ENCODE results near the gene MYO15A. TPM values are rescaled to one million over a fixed set of nuclear protein-coding genes. Genes with fewer than 3 reads are reported as not detected.

The MYO15A gene
- total RNA-seq, 1 experiment from 2014 or later: 3.5 TPM

DNA sequence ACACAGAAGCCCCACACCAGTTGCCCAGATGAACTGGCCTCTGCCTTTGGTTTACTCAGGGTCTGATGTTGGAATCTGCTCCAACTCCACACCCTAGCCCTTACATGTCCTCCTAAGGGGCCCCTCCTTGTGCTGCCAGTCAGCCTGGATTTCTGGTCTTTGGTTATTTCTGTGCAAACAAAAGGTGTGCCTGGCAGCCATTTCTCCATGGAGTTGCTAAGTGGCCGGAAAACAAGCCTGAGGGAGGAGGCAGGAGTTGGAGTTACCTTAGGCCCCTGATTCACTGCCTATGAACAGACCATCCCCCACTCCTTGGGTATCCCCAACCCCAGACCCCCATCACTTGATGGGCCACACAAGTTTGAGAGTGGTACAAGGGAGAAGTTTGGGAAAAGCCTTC is 70.6 kb downstream of the MYO15A start:
- Histone ChIP-seq H3K4me2 (no peak overlapping the region), H4K20me1 (ENCODE audit: insufficient read depth) (no peaks in the 10 kb centered on the region), H3K36me3 (ENCODE audit: low read depth) (no peaks in the 10 kb centered on the region), H2AFZ (no peak overlapping the region), H3K4me3 (no peak overlapping the region), H3K9me3 (ENCODE audit: insufficient read depth, low read depth) (no peaks in the 10 kb centered on the region), H3K27me3 (ENCODE audit: insufficient read depth, low read depth) (no peaks in the 10 kb centered on the region), H3K9me2 (ENCODE audit: insufficient read depth) (no peaks in the 10 kb centered on the region), H3F3A (ENCODE audit: insufficient read depth, low read depth) (peaks cover 16% of the 10 kb centered on the region; the same call in 1 of the 2 replicates), H3K27ac (no peak overlapping the region), H3K4me1 (replicated peaks; ENCODE audit: insufficient read depth) (peaks cover 12% of the 10 kb centered on the region), H3K79me2 (ENCODE audit: low read depth) (peaks cover 4% of the 10 kb centered on the region; the same call in 1 of the 2 replicates)
- ChIA-PET CTCF (interaction anchor here (0.5 kb wide), 1 partner anchor 23 kb away, joined by 3 read pairs; no protein-coding TSS in a partner anchor), POLR2A (ENCODE audit: unreplicated experiment) (no interaction called here)
- BruUV-seq (replicated peaks): no TSS peak
- intact Hi-C loops (cut with micrococcal nuclease; ENCODE audit: unreplicated experiment): no loop called here
- TF ChIP-seq EZH2 (IDR thresholded peaks at IDR 0.05; ENCODE audit: low read depth): no peak
- TF ChIP-seq, protein P1, sequence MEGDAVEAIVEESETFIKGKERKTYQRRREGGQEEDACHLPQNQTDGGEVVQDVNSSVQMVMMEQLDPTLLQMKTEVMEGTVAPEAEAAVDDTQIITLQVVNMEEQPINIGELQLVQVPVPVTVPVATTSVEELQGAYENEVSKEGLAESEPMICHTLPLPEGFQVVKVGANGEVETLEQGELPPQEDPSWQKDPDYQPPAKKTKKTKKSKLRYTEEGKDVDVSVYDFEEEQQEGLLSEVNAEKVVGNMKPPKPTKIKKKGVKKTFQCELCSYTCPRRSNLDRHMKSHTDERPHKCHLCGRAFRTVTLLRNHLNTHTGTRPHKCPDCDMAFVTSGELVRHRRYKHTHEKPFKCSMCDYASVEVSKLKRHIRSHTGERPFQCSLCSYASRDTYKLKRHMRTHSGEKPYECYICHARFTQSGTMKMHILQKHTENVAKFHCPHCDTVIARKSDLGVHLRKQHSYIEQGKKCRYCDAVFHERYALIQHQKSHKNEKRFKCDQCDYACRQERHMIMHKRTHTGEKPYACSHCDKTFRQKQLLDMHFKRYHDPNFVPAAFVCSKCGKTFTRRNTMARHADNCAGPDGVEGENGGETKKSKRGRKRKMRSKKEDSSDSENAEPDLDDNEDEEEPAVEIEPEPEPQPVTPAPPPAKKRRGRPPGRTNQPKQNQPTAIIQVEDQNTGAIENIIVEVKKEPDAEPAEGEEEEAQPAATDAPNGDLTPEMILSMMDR (conservative IDR thresholded peaks at IDR 0.05): no peak
- DNase-seq: no peak

DNA sequence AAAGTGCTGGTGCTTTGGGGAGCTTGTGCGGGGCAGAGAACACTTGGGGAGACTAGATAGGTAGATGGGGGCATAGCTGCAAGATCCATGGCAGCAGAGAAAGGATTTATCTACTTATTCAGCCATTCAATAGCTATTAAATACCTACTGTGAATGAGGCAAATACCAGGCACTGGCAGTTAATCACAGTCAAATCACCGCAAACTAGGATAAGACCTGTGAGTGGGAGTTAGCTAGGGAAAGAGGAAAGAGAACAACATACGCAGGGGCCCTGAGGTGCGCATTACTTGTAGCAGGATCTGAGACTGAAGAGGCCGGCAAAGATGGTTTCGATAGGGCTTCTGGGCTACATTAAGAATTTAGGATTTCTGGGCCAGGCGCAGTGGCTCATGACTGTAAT is 71.2 kb downstream of the MYO15A start:
- H3K27ac ChIP-seq: no peak overlapping the region

DNA sequence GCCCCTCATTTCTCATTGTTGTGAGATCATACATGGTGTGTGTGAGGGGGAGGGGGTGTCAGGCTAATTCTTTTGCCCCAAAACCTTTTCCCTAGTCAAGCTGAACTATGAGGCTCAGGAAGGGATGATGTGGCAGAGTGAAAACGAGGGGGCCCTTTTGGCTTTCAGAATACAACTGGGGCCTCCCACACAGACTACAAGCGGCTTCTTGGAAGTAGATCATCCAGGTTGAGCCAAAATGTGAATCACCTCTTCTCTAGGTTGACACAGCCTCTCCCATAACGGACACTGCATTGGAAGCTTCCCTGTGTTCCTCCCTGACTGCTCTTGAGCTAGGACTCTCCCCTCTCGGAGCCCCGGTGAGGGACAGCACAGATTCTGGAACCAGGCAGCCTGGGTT is 72.8 kb downstream of the MYO15A start:
- POLR2A ChIA-PET (ENCODE audit: unreplicated experiment): interaction anchor here (0.6 to 0.7 kb wide), 2 partner anchors 80 to 133 kb away, joined by 6 to 9 read pairs; partner anchors contain the start of gene TOP3A
- Histone ChIP-seq H3K79me2 (ENCODE audit: low read depth) (peaks cover 26% of the 10 kb centered on the region), H3K27ac (no peak overlapping the region), H3K4me1 (replicated peaks; ENCODE audit: insufficient read depth) (peaks cover 24% of the 10 kb centered on the region), H3K4me3 (no peak overlapping the region), H3K27me3 (ENCODE audit: insufficient read depth, low read depth) (no peaks in the 10 kb centered on the region), H4K20me1 (ENCODE audit: insufficient read depth) (peaks cover 19% of the 10 kb centered on the region), H3K9me2 (ENCODE audit: insufficient read depth) (no peaks in the 10 kb centered on the region), H2AFZ (no peak overlapping the region), H3K9me3 (ENCODE audit: insufficient read depth, low read depth) (no peaks in the 10 kb centered on the region), H3F3A (ENCODE audit: insufficient read depth, low read depth) (peaks cover 16% of the 10 kb centered on the region; the same call in 1 of the 2 replicates), H3K36me3 (ENCODE audit: low read depth) (0 out of 2 replicates have a peak, but pooled peaks cover 5% of the 10 kb centered on the region), H3K4me2 (peak overlapping the region; percentile 100; the same call in 1 of the 2 replicates)
- CTCF ChIA-PET: no interaction called here
- BruUV-seq (replicated peaks): no TSS peak
- TF ChIP-seq, protein P1 (conservative IDR thresholded peaks at IDR 0.05): no peak
- no peak for TF ChIP-seq EZH2 (IDR thresholded peaks at IDR 0.05; ENCODE audit: low read depth)
- intact Hi-C loops (cut with micrococcal nuclease; ENCODE audit: unreplicated experiment): loop anchor here (5.0 kb wide), 1 partner anchor 899 kb away; the partner anchor contains the start of gene COPS3
- DNase-seq: no peak

More for the DNA sequence above, 71.2 kb downstream of the MYO15A start:
- H3K9me3 ChIP-seq (ENCODE audit: insufficient read depth, low read depth): no peaks in the 10 kb centered on the region
- no peak overlapping the region for H2AFZ ChIP-seq
- peaks cover 4% of the 10 kb centered on the region for H4K20me1 ChIP-seq (ENCODE audit: insufficient read depth)
- ChIA-PET CTCF (interaction anchor here (0.5 kb wide), 1 partner anchor 23 kb away, joined by 3 read pairs; no protein-coding TSS in a partner anchor), POLR2A (ENCODE audit: unreplicated experiment) (no interaction called here)
- H3K27me3 ChIP-seq (ENCODE audit: insufficient read depth, low read depth): no peaks in the 10 kb centered on the region
- intact Hi-C loops (cut with micrococcal nuclease; ENCODE audit: unreplicated experiment): loop anchor here (5.0 kb wide), 1 partner anchor 898 kb away; the partner anchor contains the start of gene COPS3
- no peak for DNase-seq
- no peak overlapping the region for H3K4me2 ChIP-seq
- H3K9me2 ChIP-seq (ENCODE audit: insufficient read depth): no peaks in the 10 kb centered on the region
- H3K4me3 ChIP-seq: no peak overlapping the region
- peaks cover 12% of the 10 kb centered on the region for H3K4me1 ChIP-seq (replicated peaks; ENCODE audit: insufficient read depth)
- TF ChIP-seq, protein P1 (conservative IDR thresholded peaks at IDR 0.05): no peak
- TF ChIP-seq EZH2 (IDR thresholded peaks at IDR 0.05; ENCODE audit: low read depth): no peak
- peaks cover 10% of the 10 kb centered on the region for H3K79me2 ChIP-seq (ENCODE audit: low read depth)
- H3K36me3 ChIP-seq (ENCODE audit: low read depth): no peaks in the 10 kb centered on the region
- H3F3A ChIP-seq (ENCODE audit: insufficient read depth, low read depth): peaks cover 16% of the 10 kb centered on the region; the same call in 1 of the 2 replicates
- no TSS peak for BruUV-seq (replicated peaks)

Measured in PC-9 (cell line).